Muscle layer of colon (tissue), 2 donors: Measurements from ENCODE around the gene ZNF880.
A peak's percentile ranks its signal among the peaks of the same experiment; 100 is the strongest.
"Not testable (repeated sequence)": the region's sequence is repeated elsewhere in the genome, so short reads cannot be mapped to it uniquely, and the experiment has no call there.

Source experiments
- H3K27ac ChIP-seq: one replicate; pipeline ENCODE4 v1.7.0; 2013; ENCODE audit warnings: low read depth, mild to moderate bottlenecking, low read length, moderate library complexity
- H3K27me3 ChIP-seq, 2 donors: one replicate each; pipeline ENCODE4 v1.7.0; 2013; ENCODE audit warnings: low read length in 2 of 2, mild to moderate bottlenecking in 2 of 2; ENCODE audit not compliant: insufficient read depth in 2 of 2, control insufficient read depth in 1 of 2
- H3K36me3 ChIP-seq: one replicate; pipeline ENCODE4 v1.7.0; 2013; ENCODE audit warnings: mild to moderate bottlenecking, low read length; ENCODE audit not compliant: insufficient read depth
- H3K4me1 ChIP-seq: one replicate; pipeline ENCODE4 v1.7.0; 2013; ENCODE audit warnings: mild to moderate bottlenecking, low read length; ENCODE audit not compliant: insufficient read depth
- H3K4me3 ChIP-seq, 2 donors: one replicate each; pipeline ENCODE4 v1.7.0; 2013; ENCODE audit warnings: low read length in 2 of 2, low read depth in 1 of 2, mild to moderate bottlenecking in 1 of 2, moderate library complexity in 1 of 2
- H3K9ac ChIP-seq: one replicate; pipeline ENCODE4 v1.7.0; 2013; ENCODE audit warnings: low read length
- H3K9me3 ChIP-seq: one replicate; pipeline ENCODE4 v1.7.0; 2013; ENCODE audit warnings: mild to moderate bottlenecking, low read length
- donor health status: abdominal sarcoma.
- donor health status: Adenocarcinoma of cecum.

The ZNF880 gene

GRCh38 chr19:52369559-52370340, at the start of gene ZNF880:
TSS of gene ZNF880 (plus strand) at chr19:52369923. CDS start at chr19:52369966, 43 bp downstream.
- Histone ChIP-seq H3K9me3 (peaks cover 14% of the 10 kb centered on the region), H3K4me1 (no peaks in the 10 kb centered on the region), H3K27me3 (no peaks in the 10 kb centered on the region), H3K36me3 (peaks cover 21% of the 10 kb centered on the region), H3K9ac (peak within 1 kb of the TSS; percentile 97), H3K27ac (peak within 1 kb of the TSS; percentile 81), H3K4me3 (peak within 1 kb of the TSS; percentile 59 to 99)

GRCh38 chr19:52322429-52322828, 47.3 kb upstream of the ZNF880 start:
- Histone ChIP-seq H3K27ac (no peak overlapping the region), H3K36me3 (peaks cover 45% of the 10 kb centered on the region), H3K27me3 (no peaks in the 10 kb centered on the region), H3K4me3 (peak overlapping the region in 1 of 2 donors; percentile 42), H3K9ac (no peak overlapping the region), H3K4me1 (no peaks in the 10 kb centered on the region), H3K9me3 (peaks cover 78% of the 10 kb centered on the region)

GRCh38 chr19:52331757-52332156, 38.0 kb upstream of the ZNF880 start:
- Histone ChIP-seq H3K27ac (no peak overlapping the region), H3K27me3 (no peaks in the 10 kb centered on the region), H3K4me1 (peaks cover 2% of the 10 kb centered on the region), H3K36me3 (no peaks in the 10 kb centered on the region), H3K4me3 (peak overlapping the region in 1 of 2 donors; percentile 26), H3K9ac (no peak overlapping the region), H3K9me3 (peaks cover 31% of the 10 kb centered on the region)

DNA sequence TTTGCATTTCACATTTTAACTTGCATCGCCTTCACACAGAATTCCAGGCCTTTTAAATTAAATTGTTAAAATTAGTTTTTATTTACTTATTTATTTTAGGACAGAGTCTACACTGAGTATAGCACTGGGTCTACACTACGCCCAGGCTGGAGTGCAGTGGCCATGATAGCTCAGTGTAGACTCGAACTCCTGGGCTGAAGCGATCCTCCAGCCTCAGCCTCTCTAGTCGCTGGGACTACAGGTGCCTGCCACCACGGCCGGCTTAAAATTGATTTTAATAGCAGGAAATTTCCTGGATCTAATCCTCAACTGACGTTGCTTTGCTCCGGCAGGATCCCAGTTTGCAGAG, 34.0 kb upstream of the ZNF880 start:
- H3K27me3 ChIP-seq, result no peaks in the 10 kb centered on the region
- H3K9ac ChIP-seq, result no peak overlapping the region
- H3K36me3 ChIP-seq, result no peaks in the 10 kb centered on the region
- peaks cover 9% of the 10 kb centered on the region for H3K4me1 ChIP-seq
- no peak overlapping the region for H3K27ac ChIP-seq
- H3K4me3 ChIP-seq, result peak overlapping the region; percentile 72 to 80
- H3K9me3 ChIP-seq, result peaks cover 24% of the 10 kb centered on the region

- Histone ChIP-seq H3K27ac (peak within 1 kb of the TSS; percentile 64), H3K4me1 (peaks cover 9% of the 10 kb centered on the region), H3K4me3 (peak within 1 kb of the TSS; percentile 72 to 80), H3K36me3 (no peaks in the 10 kb centered on the region), H3K9me3 (peaks cover 19% of the 10 kb centered on the region), H3K27me3 (no peaks in the 10 kb centered on the region), H3K9ac (peak within 1 kb of the TSS; percentile 84)
These were observed 33.5 kb upstream of the ZNF880 start, which contains the start of gene ZNF610 for GRCh38 chr19:52336117-52336790. TSS of gene ZNF610 (plus strand) at chr19:52336243. CDS start at chr19:52349173, 12,930 bp downstream.

GRCh38 chr19:52336791-52337381, 32.8 kb upstream of the ZNF880 start:
- Histone ChIP-seq H3K4me1 (peaks cover 9% of the 10 kb centered on the region), H3K27ac (peak overlapping the region; percentile 64), H3K36me3 (no peaks in the 10 kb centered on the region), H3K9me3 (peaks cover 12% of the 10 kb centered on the region), H3K9ac (peak overlapping the region; percentile 84), H3K4me3 (peak overlapping the region; percentile 72 to 80), H3K27me3 (no peaks in the 10 kb centered on the region)

- not testable (repeated sequence) for H3K9me3 ChIP-seq, H3K27ac ChIP-seq, H3K36me3 ChIP-seq, H3K4me1 ChIP-seq, H3K27me3 ChIP-seq, H3K4me3 ChIP-seq, H3K9ac ChIP-seq
These were observed 30.7 kb upstream of the ZNF880 start for GRCh38 chr19:52339022-52339421.

- H3K27me3 ChIP-seq, result no peaks in the 10 kb centered on the region
- peaks cover 10% of the 10 kb centered on the region for H3K36me3 ChIP-seq
- H3K27ac ChIP-seq, result no peak overlapping the region
- no peaks in the 10 kb centered on the region for H3K9me3 ChIP-seq
- no peak overlapping the region for H3K4me3 ChIP-seq
- H3K4me1 ChIP-seq, result no peaks in the 10 kb centered on the region
- no peak overlapping the region for H3K9ac ChIP-seq
These were observed 26.2 kb upstream of the ZNF880 start for GRCh38 chr19:52343548-52343947.

DNA sequence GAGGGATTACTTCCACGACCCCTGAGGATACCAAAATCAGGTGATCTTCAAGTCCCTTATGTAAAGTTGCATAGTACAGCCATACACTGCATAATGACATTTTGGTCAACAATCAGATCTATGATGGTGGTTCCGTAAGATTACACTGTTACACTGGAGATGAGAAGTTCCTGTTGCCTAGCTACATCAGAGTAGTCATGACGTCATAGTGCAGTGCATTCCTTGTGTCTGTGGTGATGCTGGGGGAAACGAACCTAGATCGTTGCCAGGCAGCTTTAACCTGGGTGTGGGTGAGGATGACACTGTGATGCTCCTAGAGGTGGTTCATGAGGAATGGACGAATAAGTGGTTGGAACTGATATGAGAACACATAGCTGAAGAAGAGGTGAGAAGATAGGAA, 24.6 kb upstream of the ZNF880 start:
- H3K27me3 ChIP-seq, result no peaks in the 10 kb centered on the region
- no peak overlapping the region for H3K4me3 ChIP-seq
- no peak overlapping the region for H3K9ac ChIP-seq
- no peak overlapping the region for H3K27ac ChIP-seq
- H3K36me3 ChIP-seq, result peaks cover 17% of the 10 kb centered on the region
- H3K4me1 ChIP-seq, result no peaks in the 10 kb centered on the region
- no peaks in the 10 kb centered on the region for H3K9me3 ChIP-seq

DNA sequence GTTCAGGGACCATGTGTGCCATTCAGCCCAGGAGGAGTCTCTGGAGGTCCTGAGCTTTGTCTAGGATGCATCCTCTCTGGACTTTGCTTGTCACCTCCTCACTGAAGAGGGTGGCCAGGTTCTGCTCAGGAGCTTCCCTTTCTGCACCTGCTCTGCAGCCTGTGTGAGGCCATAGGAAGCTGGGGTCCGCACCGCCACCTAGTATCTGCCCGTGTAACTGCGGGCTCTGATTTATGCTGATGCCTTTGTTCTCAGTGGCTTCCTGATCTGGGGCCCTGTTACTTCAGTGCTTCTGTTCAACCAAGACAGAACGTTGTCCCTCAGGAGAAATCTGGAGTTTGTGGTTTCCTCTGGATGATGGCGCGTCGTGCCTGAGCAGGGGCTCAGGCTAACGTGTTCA, 18.2 kb upstream of the ZNF880 start:
- no peak overlapping the region for H3K4me3 ChIP-seq
- no peaks in the 10 kb centered on the region for H3K4me1 ChIP-seq
- H3K27me3 ChIP-seq, result no peaks in the 10 kb centered on the region
- no peaks in the 10 kb centered on the region for H3K9me3 ChIP-seq
- no peak overlapping the region for H3K9ac ChIP-seq
- peaks cover 36% of the 10 kb centered on the region for H3K36me3 ChIP-seq
- no peak overlapping the region for H3K27ac ChIP-seq

- Histone ChIP-seq H3K9me3 (peaks cover 27% of the 10 kb centered on the region), H3K27me3 (no peaks in the 10 kb centered on the region), H3K4me3 (no peak overlapping the region), H3K36me3 (peaks cover 14% of the 10 kb centered on the region), H3K27ac (no peak overlapping the region), H3K9ac (no peak overlapping the region), H3K4me1 (no peaks in the 10 kb centered on the region)
These were observed 3.3 kb upstream of the ZNF880 start for GRCh38 chr19:52366414-52366824.
